GM18951 (cell line): ENCODE data around the gene SETD1B.

Source experiments
- POLR2A ChIP-seq: IDR thresholded peaks from 4 replicates; pipeline ENCODE4 v1.6.1; 2011; ENCODE audit warnings: mild to moderate bottlenecking; ENCODE audit not compliant: insufficient read length, insufficient read depth; ENCODE audit errors: extremely low read depth
- in situ Hi-C: fragments of 300-500 bp; cut with MboI; formaldehyde crosslinking; loops from one replicate; pipeline ENCODE4 v1.12.0; 2022; ENCODE audit warnings: low sequenced_read_pairs, mixed read lengths, inconsistent platforms; ENCODE audit not compliant: unreplicated experiment

The SETD1B gene

GRCh38 chr12:121784460-121784859 is 19.3 kb upstream of the SETD1B start:
- no peak for TF ChIP-seq POLR2A
- in situ Hi-C loops, result no loop called here

GRCh38 chr12:121786440-121786825 is 17.4 kb upstream of the SETD1B start:
- in situ Hi-C loops, result no loop called here
- TF ChIP-seq POLR2A, result no peak

- TF ChIP-seq POLR2A, result no peak
- in situ Hi-C loops, result no loop called here
Observed at GRCh38 chr12:121787063-121788025, 16.5 kb upstream of the SETD1B start.

GRCh38 chr12:121788176-121788818 is 15.5 kb upstream of the SETD1B start:
- no peak for TF ChIP-seq POLR2A
- in situ Hi-C loops, result no loop called here

- TF ChIP-seq POLR2A, result no peak
- in situ Hi-C loops, result no loop called here
Observed at GRCh38 chr12:121789233-121789781, 14.5 kb upstream of the SETD1B start.

GRCh38 chr12:121789800-121790728 is 13.7 kb upstream of the SETD1B start:
- in situ Hi-C loops, result loop anchor here (5.0 kb wide), 1 partner anchor 98 kb away; no protein-coding TSS in a partner anchor
- TF ChIP-seq POLR2A, result peak; percentile 57

- in situ Hi-C loops, result loop anchor here (5.0 kb wide), 1 partner anchor 98 kb away; no protein-coding TSS in a partner anchor
Observed at GRCh38 chr12:121790785-121791184, 13.0 kb upstream of the SETD1B start.

GRCh38 chr12:121791671-121792551 is 11.9 kb upstream of the SETD1B start:
- in situ Hi-C loops, result loop anchor here (5.0 kb wide), 1 partner anchor 100 kb away; no protein-coding TSS in a partner anchor
- TF ChIP-seq POLR2A, result no peak

- in situ Hi-C loops, result loop anchor here (5.0 kb wide), 1 partner anchor 101 kb away; no protein-coding TSS in a partner anchor
Observed at GRCh38 chr12:121792607-121793439, 11.0 kb upstream of the SETD1B start.

GRCh38 chr12:121793440-121793837 is 10.4 kb upstream of the SETD1B start, which contains the start of gene RHOF:
RHOF (minus strand) TSS chr12:121793688; CDS start chr12:121793633, 55 bp downstream.
- in situ Hi-C loops, result loop anchor here (5.0 kb wide), 1 partner anchor 101 kb away; no protein-coding TSS in a partner anchor
- peak; percentile 70 for TF ChIP-seq POLR2A

More at GRCh38 chr12:121792607-121793439, 11.0 kb upstream of the SETD1B start:
- TF ChIP-seq POLR2A, result no peak
